HepG2 (cell line): Measurements from ENCODE around the gene BCL6. TPM values are rescaled to one million over a fixed set of nuclear protein-coding genes. Genes with fewer than 3 reads are reported as not detected.

Experiments used
- HCFC1 ChIP-seq: fragments of 150-350 bp; IDR thresholded peaks from 2 replicates; pipeline ENCODE4 v1.6.1; 2014; ENCODE audit warnings: low read depth, low read length
- MAFK ChIP-seq, 2 experiments: IDR thresholded peaks in 1 of 2; conservative IDR thresholded peaks in 1 of 2; 2 replicates each; pipeline ENCODE4 v1.6.1; 2011; ENCODE audit warnings: improper control_type of control experiment in 2 of 2, low read length in 2 of 2
- PCBP2 ChIP-seq: fragments of 200-400 bp; formaldehyde crosslinking; optimal IDR thresholded peaks from 2 replicates; pipeline ENCODE3; 2018; ENCODE audit warnings: low read length, low read depth; ENCODE audit not compliant: poor library complexity, severe bottlenecking
- PRMT3 ChIP-seq: sonication (generic); formaldehyde crosslinking; IDR thresholded peaks from 2 replicates; pipeline ENCODE4 v1.8.1; 2022; ENCODE audit warnings: low read depth, mild to moderate bottlenecking, moderate library complexity, missing genetic modification reagents, borderline replicate concordance
- RFX3 ChIP-seq: IDR thresholded peaks from 2 replicates; pipeline ENCODE4 v1.6.1; 2016; ENCODE audit warnings: missing biosample characterization, missing genetic modification reagents
- SNRNP70 ChIP-seq: fragments of 200-400 bp; formaldehyde crosslinking; IDR thresholded peaks from 2 replicates; pipeline ENCODE4 v1.6.1; 2017; ENCODE audit warnings: mild to moderate bottlenecking, low read depth, low read length, moderate library complexity
- XRCC5 ChIP-seq: fragments of 200-400 bp; formaldehyde crosslinking; optimal IDR thresholded peaks from 2 replicates; pipeline ENCODE3; 2017; ENCODE audit warnings: mild to moderate bottlenecking, low read length
- ZMYM3 ChIP-seq: sonication (generic); formaldehyde crosslinking; IDR thresholded peaks from 2 replicates; pipeline ENCODE4 v1.5.1; 2020; ENCODE audit warnings: mild to moderate bottlenecking, missing genetic modification reagents
- ZNF343 ChIP-seq: sonication (generic); formaldehyde crosslinking; IDR thresholded peaks from 2 replicates; pipeline ENCODE4 v1.4.0; 2020; ENCODE audit warnings: mild to moderate bottlenecking, missing genetic modification reagents
- ZNF768 ChIP-seq: sonication (generic); formaldehyde crosslinking; IDR thresholded peaks from 2 replicates; pipeline ENCODE4 v1.4.0; 2020; ENCODE audit warnings: missing genetic modification reagents
- ZNF773 ChIP-seq: sonication (generic); formaldehyde crosslinking; IDR thresholded peaks from 2 replicates; pipeline ENCODE4 v1.4.0; 2020; ENCODE audit warnings: missing genetic modification reagents, borderline replicate concordance
- ZNF777 ChIP-seq: sonication (generic); formaldehyde crosslinking; IDR thresholded peaks from 2 replicates; pipeline ENCODE4 v1.4.0; 2020; ENCODE audit warnings: missing genetic modification reagents
- ZSCAN29 ChIP-seq: sonication (generic); formaldehyde crosslinking; conservative IDR thresholded peaks from 2 replicates; pipeline ENCODE4 v1.4.0; 2020; ENCODE audit warnings: mild to moderate bottlenecking, missing genetic modification reagents
- polyA plus RNA-seq, 8 experiments: library from polyadenylated mRNA; depleted of rRNA in 3 of 8; stranded (reverse) in 7 of 8; unstranded in 1 of 8; fragments of >200 nt; fragmentation: Illumina TruSeq in 4 of 8; extraction: Trizol in 4 of 8; gene quantifications; 2 replicates each; pipeline versions ENCODE4 v1.2.1 to v1.2.3, GENCODE V29; 2011 to 2016; ENCODE audit warnings: low read depth in 4 of 8, missing spikeins in 1 of 8, mixed read lengths in 1 of 8; ENCODE audit not compliant: insufficient read depth in 1 of 8
- total RNA-seq, 5 experiments: library from RNA; depleted of rRNA; stranded (reverse); fragments of >200 nt; fragmentation: Illumina TruSeq; extraction: Trizol; gene quantifications; 2 replicates each; pipeline ENCODE4 v1.2.3, GENCODE V29; 2016; ENCODE audit warnings: low read depth in 1 of 5
- TF ChIP-seq, protein P1 (sequence below): sonication (generic); formaldehyde crosslinking; IDR thresholded peaks from 2 replicates; pipeline ENCODE4 v1.4.0; 2020; ENCODE audit warnings: mild to moderate bottlenecking, missing genetic modification reagents
- TF ChIP-seq, protein P2 (sequence below): sonication (generic); formaldehyde crosslinking; IDR thresholded peaks from 2 replicates; pipeline ENCODE4 v1.4.0; 2020; ENCODE audit warnings: missing genetic modification reagents
- TF ChIP-seq, protein P3 (sequence below): sonication (generic); formaldehyde crosslinking; IDR thresholded peaks from 2 replicates; pipeline ENCODE4 v1.5.0; 2020; ENCODE audit warnings: mild to moderate bottlenecking, missing genetic modification reagents, borderline replicate concordance
- TF ChIP-seq, protein P4 (sequence below): sonication (generic); formaldehyde crosslinking; IDR thresholded peaks from 2 replicates; pipeline ENCODE4 v1.8.1; 2023; ENCODE audit warnings: mild to moderate bottlenecking, moderate library complexity, missing genetic modification reagents
- TF ChIP-seq, protein P5 (sequence below): sonication (generic); formaldehyde crosslinking; IDR thresholded peaks from 2 replicates; pipeline ENCODE4 v1.9.0; 2021; ENCODE audit warnings: missing genetic modification reagents, mild to moderate bottlenecking, borderline replicate concordance
- TF ChIP-seq, protein P6 (sequence below): sonication (generic); formaldehyde crosslinking; IDR thresholded peaks from 2 replicates; pipeline ENCODE4 v1.8.1; 2023; ENCODE audit warnings: mild to moderate bottlenecking, missing genetic modification reagents, borderline replicate concordance

The BCL6 gene
- total and polyA plus RNA-seq, 2 of the 13 experiments (the other 11 are each of a cell fraction or from before 2014, with no cell fraction given) = 21.2 to 53.7 TPM

DNA sequence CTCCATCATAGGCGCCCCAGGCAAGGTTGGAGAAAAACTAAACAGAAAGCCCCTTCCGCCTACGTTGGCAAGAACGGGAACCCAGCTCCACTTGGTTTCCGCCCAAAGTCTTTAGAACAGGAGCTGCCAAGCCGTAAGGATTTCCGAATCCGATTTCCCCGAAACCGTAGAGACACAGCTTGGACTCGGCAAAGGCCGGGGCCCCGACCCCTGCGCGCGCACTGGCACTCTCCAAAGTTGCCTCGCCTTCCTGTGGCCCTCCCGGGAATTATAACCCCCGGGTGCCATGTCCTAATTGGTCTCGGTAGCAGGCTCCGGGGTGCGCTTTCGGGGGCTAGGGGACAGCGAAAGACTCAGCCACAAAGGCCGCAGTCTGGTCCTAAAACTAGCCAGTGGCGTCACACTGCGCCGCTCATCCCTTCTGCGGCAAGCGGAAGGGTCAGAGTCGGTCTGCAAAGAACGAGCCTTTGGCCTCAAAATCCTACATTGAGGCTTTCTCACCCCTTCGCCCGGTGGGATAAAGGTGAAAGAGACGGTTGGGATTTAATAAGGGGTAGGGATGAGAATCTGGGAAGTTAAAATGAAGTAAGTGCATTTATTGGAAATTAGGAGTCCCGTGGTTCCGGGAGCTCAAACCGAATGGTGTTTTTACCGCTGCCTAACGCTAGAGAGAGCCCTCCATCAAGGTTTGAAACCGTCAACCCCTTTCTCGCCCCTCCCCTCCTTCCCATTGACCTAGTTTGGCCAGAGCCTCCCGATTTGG is 6.8 kb downstream of the BCL6 start (continued):
- TF ChIP-seq, protein P1, sequence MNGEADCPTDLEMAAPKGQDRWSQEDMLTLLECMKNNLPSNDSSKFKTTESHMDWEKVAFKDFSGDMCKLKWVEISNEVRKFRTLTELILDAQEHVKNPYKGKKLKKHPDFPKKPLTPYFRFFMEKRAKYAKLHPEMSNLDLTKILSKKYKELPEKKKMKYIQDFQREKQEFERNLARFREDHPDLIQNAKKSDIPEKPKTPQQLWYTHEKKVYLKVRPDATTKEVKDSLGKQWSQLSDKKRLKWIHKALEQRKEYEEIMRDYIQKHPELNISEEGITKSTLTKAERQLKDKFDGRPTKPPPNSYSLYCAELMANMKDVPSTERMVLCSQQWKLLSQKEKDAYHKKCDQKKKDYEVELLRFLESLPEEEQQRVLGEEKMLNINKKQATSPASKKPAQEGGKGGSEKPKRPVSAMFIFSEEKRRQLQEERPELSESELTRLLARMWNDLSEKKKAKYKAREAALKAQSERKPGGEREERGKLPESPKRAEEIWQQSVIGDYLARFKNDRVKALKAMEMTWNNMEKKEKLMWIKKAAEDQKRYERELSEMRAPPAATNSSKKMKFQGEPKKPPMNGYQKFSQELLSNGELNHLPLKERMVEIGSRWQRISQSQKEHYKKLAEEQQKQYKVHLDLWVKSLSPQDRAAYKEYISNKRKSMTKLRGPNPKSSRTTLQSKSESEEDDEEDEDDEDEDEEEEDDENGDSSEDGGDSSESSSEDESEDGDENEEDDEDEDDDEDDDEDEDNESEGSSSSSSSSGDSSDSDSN (CRISPR knock-in tag) = no peak; the same call in 1 of the 2 replicates
- no peak for TF ChIP-seq ZNF777 (CRISPR knock-in tag)
- no peak for TF ChIP-seq HCFC1
- TF ChIP-seq, protein P2, sequence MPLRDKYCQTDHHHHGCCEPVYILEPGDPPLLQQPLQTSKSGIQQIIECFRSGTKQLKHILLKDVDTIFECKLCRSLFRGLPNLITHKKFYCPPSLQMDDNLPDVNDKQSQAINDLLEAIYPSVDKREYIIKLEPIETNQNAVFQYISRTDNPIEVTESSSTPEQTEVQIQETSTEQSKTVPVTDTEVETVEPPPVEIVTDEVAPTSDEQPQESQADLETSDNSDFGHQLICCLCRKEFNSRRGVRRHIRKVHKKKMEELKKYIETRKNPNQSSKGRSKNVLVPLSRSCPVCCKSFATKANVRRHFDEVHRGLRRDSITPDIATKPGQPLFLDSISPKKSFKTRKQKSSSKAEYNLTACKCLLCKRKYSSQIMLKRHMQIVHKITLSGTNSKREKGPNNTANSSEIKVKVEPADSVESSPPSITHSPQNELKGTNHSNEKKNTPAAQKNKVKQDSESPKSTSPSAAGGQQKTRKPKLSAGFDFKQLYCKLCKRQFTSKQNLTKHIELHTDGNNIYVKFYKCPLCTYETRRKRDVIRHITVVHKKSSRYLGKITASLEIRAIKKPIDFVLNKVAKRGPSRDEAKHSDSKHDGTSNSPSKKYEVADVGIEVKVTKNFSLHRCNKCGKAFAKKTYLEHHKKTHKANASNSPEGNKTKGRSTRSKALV (CRISPR knock-in tag) = peak; percentile 44; the same call in 1 of the 2 replicates
- TF ChIP-seq PRMT3 (CRISPR knock-in tag) = no peak
- TF ChIP-seq, protein P3, sequence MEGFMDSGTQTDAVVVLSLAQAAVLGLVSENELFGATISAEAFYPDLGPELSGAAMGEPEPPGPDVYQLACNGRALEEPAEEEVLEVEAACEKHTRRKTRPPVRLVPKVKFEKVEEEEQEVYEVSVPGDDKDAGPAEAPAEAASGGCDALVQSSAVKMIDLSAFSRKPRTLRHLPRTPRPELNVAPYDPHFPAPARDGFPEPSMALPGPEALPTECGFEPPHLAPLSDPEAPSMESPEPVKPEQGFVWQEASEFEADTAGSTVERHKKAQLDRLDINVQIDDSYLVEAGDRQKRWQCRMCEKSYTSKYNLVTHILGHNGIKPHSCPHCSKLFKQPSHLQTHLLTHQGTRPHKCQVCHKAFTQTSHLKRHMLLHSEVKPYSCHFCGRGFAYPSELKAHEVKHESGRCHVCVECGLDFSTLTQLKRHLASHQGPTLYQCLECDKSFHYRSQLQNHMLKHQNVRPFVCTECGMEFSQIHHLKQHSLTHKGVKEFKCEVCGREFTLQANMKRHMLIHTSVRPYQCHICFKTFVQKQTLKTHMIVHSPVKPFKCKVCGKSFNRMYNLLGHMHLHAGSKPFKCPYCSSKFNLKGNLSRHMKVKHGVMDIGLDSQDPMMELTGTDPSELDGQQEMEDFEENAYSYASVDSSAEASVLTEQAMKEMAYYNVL = no peak
- no peak for TF ChIP-seq ZMYM3 (CRISPR knock-in tag)
- no peak for TF ChIP-seq ZNF343 (CRISPR knock-in tag)
- TF ChIP-seq, protein P4, sequence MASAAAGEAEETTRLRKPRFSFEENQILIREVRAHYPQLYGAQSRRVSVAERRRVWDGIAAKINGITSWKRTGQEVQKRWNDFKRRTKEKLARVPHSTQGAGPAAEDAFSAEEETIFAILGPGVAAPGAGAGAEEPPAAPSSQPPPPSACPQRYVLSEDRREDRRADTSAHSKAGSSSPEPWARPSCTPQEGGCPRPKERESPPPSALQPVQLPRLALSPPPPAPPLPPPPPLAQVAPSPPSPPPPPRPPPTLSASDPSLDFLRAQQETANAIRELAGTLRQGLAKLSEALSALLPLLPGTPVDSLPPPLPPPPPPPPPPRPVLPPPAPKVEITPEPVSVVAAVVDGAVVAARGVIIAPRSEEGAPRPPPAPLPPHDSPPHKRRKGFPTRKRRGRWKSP = no peak
- no peak for TF ChIP-seq ZNF773
- peak; percentile 84 for TF ChIP-seq ZSCAN29 (CRISPR knock-in tag)
- TF ChIP-seq, protein P5, sequence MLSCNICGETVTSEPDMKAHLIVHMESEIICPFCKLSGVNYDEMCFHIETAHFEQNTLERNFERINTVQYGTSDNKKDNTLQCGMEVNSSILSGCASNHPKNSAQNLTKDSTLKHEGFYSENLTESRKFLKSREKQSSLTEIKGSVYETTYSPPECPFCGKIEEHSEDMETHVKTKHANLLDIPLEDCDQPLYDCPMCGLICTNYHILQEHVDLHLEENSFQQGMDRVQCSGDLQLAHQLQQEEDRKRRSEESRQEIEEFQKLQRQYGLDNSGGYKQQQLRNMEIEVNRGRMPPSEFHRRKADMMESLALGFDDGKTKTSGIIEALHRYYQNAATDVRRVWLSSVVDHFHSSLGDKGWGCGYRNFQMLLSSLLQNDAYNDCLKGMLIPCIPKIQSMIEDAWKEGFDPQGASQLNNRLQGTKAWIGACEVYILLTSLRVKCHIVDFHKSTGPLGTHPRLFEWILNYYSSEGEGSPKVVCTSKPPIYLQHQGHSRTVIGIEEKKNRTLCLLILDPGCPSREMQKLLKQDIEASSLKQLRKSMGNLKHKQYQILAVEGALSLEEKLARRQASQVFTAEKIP (CRISPR knock-in tag) = no peak
- no peak for TF ChIP-seq PCBP2
- TF ChIP-seq RFX3 (CRISPR knock-in tag) = no peak
- no peak for TF ChIP-seq XRCC5
- no peak for TF ChIP-seq SNRNP70
- TF ChIP-seq, protein P6, sequence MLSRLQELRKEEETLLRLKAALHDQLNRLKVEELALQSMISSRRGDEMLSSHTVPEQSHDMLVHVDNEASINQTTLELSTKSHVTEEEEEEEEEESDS (CRISPR knock-in tag) = no peak
- no peak for TF ChIP-seq MAFK (conservative IDR thresholded peaks at IDR 0.05 in 1 of 2, IDR thresholded peaks at IDR 0.05 in 1 of 2; ENCODE audit: low read length in 2 of 2)
- TF ChIP-seq ZNF768 (CRISPR knock-in tag) = no peak
